GM18507 (cell line): ENCODE results near the gene RNF41.
"Not testable (repeated sequence)": the region's sequence is repeated elsewhere in the genome, so short reads cannot be mapped to it uniquely, and the experiment has no call there.

Experiments used
- DNase-seq: peaks from one replicate; pipeline ENCODE4 v3.0.0; 2011; ENCODE audit warnings: low read depth; ENCODE audit not compliant: insufficient read length; ENCODE audit errors: extremely low spot score
- FAIRE-seq: peaks from 2 replicates; lab custom pipeline; 2011; peaks lifted over from hg19 to GRCh38; lab: Jason Lieb, UNC

RNF41 gene

GRCh38 chr12:56221757-56222530, at the start of gene RNF41:
Gene RNF41 (minus strand): TSS chr12:56221922. CDS start chr12:56214047, 7,875 bp downstream.
- peak; percentile 97 for FAIRE-seq
- DNase-seq, result peak; percentile 94

- DNase-seq, result no peak
Observed at GRCh38 chr12:56271031-56271430, 49.3 kb upstream of the RNF41 start.

GRCh38 chr12:56267443-56268071, 45.8 kb upstream of the RNF41 start:
- FAIRE-seq (no peak), DNase-seq (no peak)

More at GRCh38 chr12:56271031-56271430, 49.3 kb upstream of the RNF41 start:
- no peak for FAIRE-seq

GRCh38 chr12:56266693-56267442, 45.1 kb upstream of the RNF41 start, which contains the start of gene COQ10A:
Gene COQ10A (plus strand): TSS chr12:56266942. CDS start chr12:56267119, 177 bp downstream.
- FAIRE-seq (peak; percentile 86), DNase-seq (peak; percentile 91)

- not testable (repeated sequence) for FAIRE-seq, DNase-seq
Observed at GRCh38 chr12:56266068-56266692, 44.5 kb upstream of the RNF41 start.

- DNase-seq, FAIRE-seq: not testable (repeated sequence)
Observed at GRCh38 chr12:56262955-56263354, 41.2 kb upstream of the RNF41 start.

- FAIRE-seq, result no peak
- DNase-seq, result no peak
Observed at GRCh38 chr12:56261503-56262232, 39.9 kb upstream of the RNF41 start.

- DNase-seq, result no peak
- no peak for FAIRE-seq
Observed at GRCh38 chr12:56260921-56261320, 39.2 kb upstream of the RNF41 start.

GRCh38 chr12:56260380-56260779, 38.7 kb upstream of the RNF41 start:
- FAIRE-seq, result no peak
- no peak for DNase-seq

GRCh38 chr12:56258820-56259183, 37.1 kb upstream of the RNF41 start:
- no peak for FAIRE-seq

GRCh38 chr12:56258068-56258819, 36.5 kb upstream of the RNF41 start, which contains the start of gene ANKRD52:
Gene ANKRD52 (minus strand): TSS chr12:56258384. CDS start chr12:56258269, 115 bp downstream.
- peak; percentile 87 for DNase-seq
- peak; percentile 35 for FAIRE-seq

More at GRCh38 chr12:56258820-56259183, 37.1 kb upstream of the RNF41 start:
- DNase-seq, result no peak

- no peak for DNase-seq
- FAIRE-seq, result no peak
Observed at GRCh38 chr12:56257491-56258067, 35.9 kb upstream of the RNF41 start.

GRCh38 chr12:56257071-56257470, 35.3 kb upstream of the RNF41 start:
- no peak for DNase-seq
- no peak for FAIRE-seq

GRCh38 chr12:56256326-56256960, 34.7 kb upstream of the RNF41 start:
- FAIRE-seq, result no peak
- DNase-seq, result no peak

- FAIRE-seq, result no peak
- no peak for DNase-seq
Observed at GRCh38 chr12:56255671-56256070, 33.9 kb upstream of the RNF41 start.

GRCh38 chr12:56253091-56253490, 31.4 kb upstream of the RNF41 start:
- no peak for DNase-seq
- no peak for FAIRE-seq

GRCh38 chr12:56252649-56253048, 30.9 kb upstream of the RNF41 start:
- DNase-seq, result no peak
- FAIRE-seq, result no peak
